GM12878 (cell line): ENCODE results near the gene MAPKAP1. TPM values are rescaled to one million over a fixed set of nuclear protein-coding genes. Genes with fewer than 3 reads are reported as not detected.
A peak's percentile ranks its signal among the peaks of the same experiment; 100 is the strongest.

Experiments
- ATF3 ChIP-seq: IDR thresholded peaks from 2 replicates; pipeline ENCODE4 v1.6.1; 2011; ENCODE audit warnings: low read depth, mild to moderate bottlenecking, low read length, moderate library complexity, borderline replicate concordance; ENCODE audit errors: extremely low read depth
- BACH1 ChIP-seq: fragments of 450-650 bp; IDR thresholded peaks from 2 replicates; pipeline ENCODE4 v1.6.1; 2017; ENCODE audit warnings: mild to moderate bottlenecking, borderline replicate concordance
- BMI1 ChIP-seq: fragments of 450-650 bp; IDR thresholded peaks from 2 replicates; pipeline ENCODE4 v1.6.1; 2016; ENCODE audit warnings: mild to moderate bottlenecking, moderate library complexity, borderline replicate concordance
- E2F4 ChIP-seq: IDR thresholded peaks from 2 replicates; pipeline ENCODE4 v1.6.1; 2012; ENCODE audit warnings: low read depth, low read length, improper control_type of control experiment
- E2F8 ChIP-seq: fragments of 450-650 bp; IDR thresholded peaks from 2 replicates; pipeline ENCODE4 v1.6.1; 2018; ENCODE audit warnings: mild to moderate bottlenecking, low read depth, moderate library complexity; ENCODE audit not compliant: partially characterized antibody
- E4F1 ChIP-seq: fragments of 450-650 bp; IDR thresholded peaks from 2 replicates; pipeline ENCODE4 v1.6.1; 2018; ENCODE audit warnings: borderline replicate concordance, mild to moderate bottlenecking; ENCODE audit not compliant: partially characterized antibody
- ELK1 ChIP-seq: IDR thresholded peaks from 2 replicates; pipeline ENCODE4 v1.6.1; 2012; ENCODE audit warnings: low read depth, low read length, improper control_type of control experiment
- FOS ChIP-seq: IDR thresholded peaks from 3 replicates; pipeline ENCODE4 v1.6.1; 2011; ENCODE audit warnings: borderline replicate concordance; ENCODE audit not compliant: insufficient read length; ENCODE audit errors: extremely low read depth
- IKZF2 ChIP-seq, 2 experiments: fragments of 450-650 bp; IDR thresholded peaks; 2 replicates each; pipeline ENCODE4 v1.6.1; 2017; ENCODE audit warnings: mild to moderate bottlenecking in 2 of 2, moderate library complexity in 2 of 2
- NBN ChIP-seq: fragments of 450-650 bp; IDR thresholded peaks from 2 replicates; pipeline ENCODE4 v1.6.1; 2016
- NFYA ChIP-seq: IDR thresholded peaks from 2 replicates; pipeline ENCODE4 v1.6.1; 2011; ENCODE audit warnings: low read depth, mild to moderate bottlenecking, low read length, improper control_type of control experiment, borderline replicate concordance
- NR2C1 ChIP-seq: fragments of 450-650 bp; IDR thresholded peaks from 2 replicates; pipeline ENCODE4 v1.6.1; 2017; ENCODE audit warnings: antibody characterized with exemption, mild to moderate bottlenecking, moderate library complexity
- PAX8 ChIP-seq: fragments of 450-650 bp; IDR thresholded peaks from 2 replicates; pipeline ENCODE4 v1.6.1; 2017; ENCODE audit warnings: mild to moderate bottlenecking, moderate library complexity
- RFX5 ChIP-seq: IDR thresholded peaks from 2 replicates; pipeline ENCODE4 v1.6.1; 2011; ENCODE audit warnings: low read depth, low read length, improper control_type of control experiment
- SKIL ChIP-seq: fragments of 450-650 bp; IDR thresholded peaks from 2 replicates; pipeline ENCODE4 v1.6.1; 2017; ENCODE audit warnings: mild to moderate bottlenecking, low read depth, inconsistent platforms; ENCODE audit not compliant: poor library complexity, severe bottlenecking
- SMARCA5 ChIP-seq: fragments of 450-650 bp; IDR thresholded peaks from 2 replicates; pipeline ENCODE4 v1.6.1; 2017; ENCODE audit warnings: mild to moderate bottlenecking
- SPI1 ChIP-seq: IDR thresholded peaks from 2 replicates; pipeline ENCODE4 v1.6.1; 2011; ENCODE audit warnings: low read depth, mild to moderate bottlenecking, low read length, moderate library complexity, borderline replicate concordance; ENCODE audit not compliant: insufficient read depth
- SREBF1 ChIP-seq: IDR thresholded peaks from 2 replicates; pipeline ENCODE4 v1.6.1; 2012; ENCODE audit warnings: mild to moderate bottlenecking, low read length
- SREBF2 ChIP-seq: IDR thresholded peaks from 2 replicates; pipeline ENCODE4 v1.6.1; 2012; ENCODE audit warnings: mild to moderate bottlenecking, low read length
- ZNF622 ChIP-seq: fragments of 450-650 bp; IDR thresholded peaks from 2 replicates; pipeline ENCODE4 v1.6.1; 2017; ENCODE audit warnings: mild to moderate bottlenecking, inconsistent platforms
- polyA plus RNA-seq, 11 experiments: library from polyadenylated mRNA; depleted of rRNA in 4 of 11; unstranded in 6 of 11; stranded (reverse) in 5 of 11; fragments of >200 nt; fragmentation: Nextera tagmentation in 4 of 11; fragmentation: Illumina TruSeq in 1 of 11; extraction: Ambion mirVana in 4 of 11; extraction: Trizol in 1 of 11; gene quantifications; 1 replicate in 1 of 11; 2 replicates in 10 of 11; pipeline versions ENCODE4 v1.2.1 to v1.2.3, GENCODE V29; 2011 to 2016; ENCODE audit warnings: inconsistent platforms in 2 of 11, missing spikeins in 2 of 11, low read depth in 1 of 11
- total RNA-seq, 4 experiments: library from RNA; depleted of rRNA in 3 of 4; stranded (reverse); fragments of >200 nt in 3 of 4; fragmentation: Illumina TruSeq in 1 of 4; extraction: Trizol in 1 of 4; gene quantifications; 2 replicates each; pipeline versions ENCODE4 v1.2.1 to v1.2.3, GENCODE V29; 2013 to 2021

Gene MAPKAP1
- total and polyA plus RNA-seq, 10 of the 15 experiments (the other 5 are each of a cell fraction or from before 2014, with no cell fraction given): 5.1 to 188 (median 105) TPM

- peak; percentile 84 for TF ChIP-seq E2F8
- no peak for TF ChIP-seq SREBF1
- no peak for TF ChIP-seq SKIL
- no peak for TF ChIP-seq NR2C1
- peak; percentile 6 for TF ChIP-seq FOS
- no peak for TF ChIP-seq RFX5
- TF ChIP-seq SPI1: no peak
- no peak for TF ChIP-seq PAX8
- peak; percentile 57 to 67 for TF ChIP-seq IKZF2 (IDR thresholded peaks at IDR 0.05)
- TF ChIP-seq BMI1: peak; percentile 99
- peak; percentile 73 for TF ChIP-seq E2F4
- no peak for TF ChIP-seq ELK1
- no peak for TF ChIP-seq ATF3
- peak; percentile 99 for TF ChIP-seq SMARCA5
- TF ChIP-seq NBN: peak; percentile 89
- TF ChIP-seq BACH1: no peak; the same call in 1 of the 2 replicates
- TF ChIP-seq ZNF622: no peak
- no peak for TF ChIP-seq NFYA
- no peak for TF ChIP-seq E4F1
- no peak for TF ChIP-seq SREBF2
Observed at GRCh38 chr9:125746017-125746773, 39.2 kb upstream of the MAPKAP1 start (continued).
